OCI-LY3 (cell line): ENCODE data around the gene ADAP1.

Experiments
- H2AFZ ChIP-seq: fragments of 200-600, 300-600 bp; shearing (Covaris generic); 2 replicates; pipeline ENCODE4 v1.6.0; 2014; ENCODE audit warnings: antibody characterized with exemption, low read depth, low read length
- H3K27ac ChIP-seq: fragments of 200-600, 300-600 bp; sonication (generic); 2 replicates; pipeline ENCODE4 v1.5.1; 2014; ENCODE audit warnings: mild to moderate bottlenecking, low read length, moderate library complexity, mixed read lengths
- H3K27me3 ChIP-seq: fragments of 200-600, 300-600 bp; sonication (generic); 2 replicates; pipeline ENCODE4 v1.6.1; 2014; ENCODE audit warnings: low read depth, low read length, mixed read lengths
- H3K36me3 ChIP-seq: fragments of 200-600, 300-600 bp; sonication (generic); replicated peaks from 2 replicates; pipeline ENCODE3; 2014; ENCODE audit warnings: low read depth, low read length, mixed read lengths
- H3K4me1 ChIP-seq: fragments of 300-600, 200-600 bp; sonication (generic); 2 replicates; pipeline ENCODE4 v1.6.1; 2014; ENCODE audit warnings: low read length, mixed read lengths
- H3K4me2 ChIP-seq: fragments of 200-600, 300-600 bp; sonication (generic); 2 replicates; pipeline ENCODE4 v1.6.1; 2014; ENCODE audit warnings: low read length, mixed read lengths
- H3K4me3 ChIP-seq: fragments of 300-600, 200-600 bp; sonication (generic); 2 replicates; pipeline ENCODE4 v1.5.1; 2014; ENCODE audit warnings: antibody characterized with exemption, mild to moderate bottlenecking, low read length, moderate library complexity
- H3K79me2 ChIP-seq: fragments of 300-600, 200-600 bp; shearing (Covaris generic); 2 replicates; pipeline ENCODE4 v1.6.1; 2014; ENCODE audit warnings: mild to moderate bottlenecking, low read length, mixed read lengths
- H3K9ac ChIP-seq: fragments of 300-600, 200-600 bp; shearing (Covaris generic); 2 replicates; pipeline ENCODE4 v1.6.0; 2014; ENCODE audit warnings: mild to moderate bottlenecking, low read length, moderate library complexity
- H3K9me3 ChIP-seq: fragments of 200-600, 300-600 bp; shearing (Covaris generic); 2 replicates; pipeline ENCODE4 v1.6.1; 2014; ENCODE audit warnings: low read length, mixed read lengths; ENCODE audit not compliant: insufficient read depth
- H4K20me1 ChIP-seq: fragments of 200-600, 300-600 bp; sonication (generic); 2 replicates; pipeline ENCODE4 v1.6.1; 2016; ENCODE audit warnings: low read length, mixed read lengths; ENCODE audit not compliant: insufficient read depth
- CTCF ChIP-seq: fragments of 200-600, 300-600 bp; sonication (generic); IDR thresholded peaks from 2 replicates; pipeline ENCODE4 v1.5.1; 2014; ENCODE audit warnings: antibody characterized with exemption, low read length, low read depth
- EZH2phosphoT487 ChIP-seq: fragments of 200-600 bp; shearing (Covaris generic); IDR thresholded peaks from 2 replicates; pipeline ENCODE4 v1.6.1; 2018; ENCODE audit warnings: antibody characterized with exemption, mixed run types, low read depth

The ADAP1 gene

GRCh38 chr7:958221-959200 lies 4.0 kb upstream of the ADAP1 start:
- Histone ChIP-seq H2AFZ (no peak overlapping the region), H3K4me2 (peak overlapping the region; percentile 9; the same call in 1 of the 2 replicates), H3K27me3 (peaks cover 10% of the 10 kb centered on the region), H3K4me1 (peaks cover 24% of the 10 kb centered on the region; the same call in 1 of the 2 replicates), H4K20me1 (no peaks in the 10 kb centered on the region), H3K4me3 (no peak overlapping the region), H3K79me2 (no peaks in the 10 kb centered on the region), H3K36me3 (no peaks in the 10 kb centered on the region), H3K9ac (no peak overlapping the region), H3K9me3 (no peaks in the 10 kb centered on the region), H3K27ac (no peak overlapping the region)
- TF ChIP-seq CTCF (no peak), EZH2phosphoT487 (no peak)

GRCh38 chr7:957418-958220 lies 3.1 kb upstream of the ADAP1 start:
- no peaks in the 10 kb centered on the region for H4K20me1 ChIP-seq
- no peak overlapping the region for H2AFZ ChIP-seq
- no peak overlapping the region for H3K4me3 ChIP-seq
- H3K4me2 ChIP-seq: peak overlapping the region; percentile 9; the same call in 1 of the 2 replicates
- no peak overlapping the region for H3K9ac ChIP-seq
- H3K27ac ChIP-seq: no peak overlapping the region
- no peak for TF ChIP-seq EZH2phosphoT487
- TF ChIP-seq CTCF: no peak
- H3K79me2 ChIP-seq: no peaks in the 10 kb centered on the region
- no peaks in the 10 kb centered on the region for H3K9me3 ChIP-seq
- peaks cover 10% of the 10 kb centered on the region for H3K27me3 ChIP-seq
- no peaks in the 10 kb centered on the region for H3K36me3 ChIP-seq
- H3K4me1 ChIP-seq: peaks cover 24% of the 10 kb centered on the region; the same call in 1 of the 2 replicates

GRCh38 chr7:956031-956430 lies 1.6 kb upstream of the ADAP1 start:
- Histone ChIP-seq H3K4me1 (peaks cover 24% of the 10 kb centered on the region; the same call in 1 of the 2 replicates), H3K27me3 (peaks cover 10% of the 10 kb centered on the region), H4K20me1 (no peaks in the 10 kb centered on the region), H3K36me3 (no peaks in the 10 kb centered on the region), H3K9ac (no peak overlapping the region), H2AFZ (no peak overlapping the region), H3K79me2 (no peaks in the 10 kb centered on the region), H3K4me2 (no peak overlapping the region), H3K27ac (no peak overlapping the region), H3K4me3 (no peak overlapping the region), H3K9me3 (no peaks in the 10 kb centered on the region)
- TF ChIP-seq EZH2phosphoT487: no peak
- no peak for TF ChIP-seq CTCF
